Embryonic facial prominence (tissue), 1 donor: Measurements from ENCODE around the gene ZNF552.

Experiments used
- DNase-seq: peaks from one replicate; pipeline ENCODE4 v3.0.0-alpha.2; 2016; ENCODE audit errors: extremely low spot score

The ZNF552 gene

DNA sequence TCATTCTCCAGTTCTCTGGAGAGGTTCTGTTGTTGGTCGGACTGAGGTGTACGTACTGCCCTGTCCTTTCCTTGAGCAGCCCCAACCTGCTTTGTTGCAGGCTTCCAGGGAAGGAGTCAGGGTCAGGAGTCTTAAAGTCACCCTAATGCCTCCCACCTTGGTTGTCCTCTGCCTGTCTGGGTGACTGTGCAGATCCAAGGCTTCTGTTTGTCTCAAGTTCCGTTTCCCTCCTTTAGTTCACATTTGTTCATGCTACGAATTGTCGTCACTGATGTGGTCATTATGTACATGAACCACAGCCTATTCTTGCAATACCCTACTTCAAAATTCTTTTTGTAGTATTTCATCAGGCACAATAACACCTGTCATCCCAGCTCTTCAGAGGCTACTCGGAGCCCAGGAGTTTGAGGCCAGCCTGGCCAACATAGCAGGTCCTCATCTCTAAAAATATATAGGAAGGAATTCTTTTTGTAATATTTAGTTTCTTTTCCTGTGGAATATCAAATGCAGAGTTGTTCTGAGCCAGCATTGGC lies 37.9 kb downstream of the ZNF552 start:
- no peak for DNase-seq

GRCh38 chr19:57773488-57773887 lies 41.2 kb downstream of the ZNF552 start:
- DNase-seq = no peak

DNA sequence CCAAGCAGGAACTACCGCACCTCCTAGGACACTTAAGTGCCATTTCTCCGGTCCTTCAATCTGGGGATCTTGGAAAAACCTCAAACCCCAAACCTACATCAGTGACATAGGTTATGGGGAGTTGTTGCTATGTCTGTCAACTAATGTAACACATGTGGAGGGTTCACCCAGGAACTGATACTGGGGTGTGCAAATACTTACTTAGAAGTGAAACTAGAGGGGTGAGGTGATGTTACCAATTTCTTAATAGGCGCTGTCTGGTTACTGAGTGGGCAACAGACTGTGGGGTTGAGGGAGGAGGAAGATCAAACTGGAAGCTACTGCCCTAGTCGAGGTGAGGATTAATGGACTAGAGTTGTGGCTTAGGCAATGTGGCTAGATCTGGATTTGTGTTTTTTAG lies 43.3 kb downstream of the ZNF552 start:
- no peak for DNase-seq

DNA sequence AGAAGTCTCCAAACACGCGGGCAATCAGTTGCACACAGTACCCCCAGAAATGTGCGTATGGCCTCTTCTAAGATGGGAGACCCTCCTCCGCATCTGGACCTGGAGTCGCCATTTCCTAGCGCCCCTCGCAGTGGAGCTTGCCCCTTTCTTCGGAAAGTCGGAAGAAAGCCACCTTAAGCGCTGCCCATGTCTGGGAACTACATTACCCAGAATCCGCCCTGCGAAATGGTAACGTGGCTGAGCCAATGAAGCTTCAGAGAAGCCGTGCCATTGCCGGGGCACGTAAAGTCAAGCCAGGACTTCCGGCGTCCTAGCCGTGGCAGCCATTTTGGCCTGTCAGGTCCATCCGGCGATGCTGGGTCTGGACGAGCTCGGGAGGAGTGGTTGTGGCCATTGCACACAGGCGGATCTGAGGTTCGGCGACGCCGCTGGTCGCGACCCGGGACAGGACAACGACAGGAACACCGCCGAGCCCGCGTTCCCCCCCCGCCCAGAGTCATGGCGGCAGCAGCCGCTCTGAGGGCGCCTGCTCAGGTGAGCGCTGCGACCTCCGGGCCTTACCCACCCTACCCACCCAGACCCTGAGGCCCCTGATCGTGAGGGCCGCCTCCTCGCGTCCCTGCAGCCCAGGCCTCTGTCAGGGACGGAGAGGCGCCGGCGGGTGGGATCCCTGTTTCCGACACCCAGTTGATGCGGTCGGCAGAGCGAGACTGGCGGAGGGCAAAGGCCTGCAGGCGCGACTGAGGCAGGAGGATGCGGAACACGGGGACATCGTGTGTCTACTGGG lies 45.2 kb downstream of the ZNF552 start, which contains the start of gene ZNF586:
Gene ZNF586, plus strand, starts transcription at position 332 of the 787 bp plus-strand sequence. Its CDS starts 167 bp downstream, at position 499.
- peak; percentile 67 for DNase-seq

- no peak for DNase-seq
These were observed 55.6 kb downstream of the ZNF552 start for GRCh38 chr19:57759096-57759495.

DNA sequence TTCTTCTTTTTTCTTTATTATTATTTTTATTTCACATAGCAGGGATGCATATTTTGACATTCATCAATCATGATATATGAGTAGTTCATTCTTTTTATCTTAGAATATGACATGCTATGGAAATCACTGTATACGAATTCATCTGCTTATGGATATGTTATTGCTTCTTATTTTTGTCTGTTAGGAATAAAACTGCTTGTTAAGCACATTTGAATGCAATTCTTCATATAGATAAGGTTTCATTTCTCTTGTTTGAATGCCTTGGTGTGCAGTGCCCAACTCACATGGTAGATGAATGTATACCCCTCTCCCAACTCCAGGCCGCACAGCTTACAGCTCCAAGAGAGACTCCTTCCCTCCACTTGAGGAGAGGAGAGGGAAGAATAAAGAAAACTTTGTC lies 56.8 kb downstream of the ZNF552 start:
- DNase-seq = no peak
